Endodermal cell (in vitro differentiated cells): ENCODE measurements around the gene IL12RB2. TPM values are rescaled to one million over a fixed set of nuclear protein-coding genes. Genes with fewer than 3 reads are reported as not detected.

Experiments
- DNase-seq: peaks from one replicate; pipeline ENCODE4 v3.0.0-alpha.2; 2017
- H3K27ac ChIP-seq: 2 replicates; pipeline ENCODE4 v1.5.1; 2013; ENCODE audit warnings: mild to moderate bottlenecking, low read depth, low read length, moderate library complexity
- H3K27me3 ChIP-seq: 2 replicates; pipeline ENCODE4 v1.6.1; 2013; ENCODE audit warnings: mild to moderate bottlenecking, low read length, moderate library complexity; ENCODE audit not compliant: insufficient read depth, control insufficient read depth, poor library complexity, severe bottlenecking
- H3K36me3 ChIP-seq: 2 replicates; pipeline ENCODE4 v1.7.0; 2013; ENCODE audit warnings: mild to moderate bottlenecking, low read length, moderate library complexity; ENCODE audit not compliant: control insufficient read depth, insufficient read depth
- H3K4me1 ChIP-seq: one replicate; pipeline ENCODE4 v1.7.0; 2013; ENCODE audit warnings: low read length; ENCODE audit not compliant: control insufficient read depth, insufficient read depth
- H3K4me3 ChIP-seq: 2 replicates; pipeline ENCODE4 v1.5.1; 2013; ENCODE audit warnings: mild to moderate bottlenecking, low read length, moderate library complexity
- H3K9ac ChIP-seq: 2 replicates; pipeline ENCODE4 v1.6.1; 2013; ENCODE audit warnings: mild to moderate bottlenecking, low read length, moderate library complexity; ENCODE audit not compliant: poor library complexity, severe bottlenecking; ENCODE audit errors: extremely low read depth
- H3K9me3 ChIP-seq: 2 replicates; pipeline ENCODE4 v1.6.1; 2013; ENCODE audit warnings: mild to moderate bottlenecking, low read length, moderate library complexity; ENCODE audit not compliant: control insufficient read depth
- H3K27ac Mint-ChIP-seq: 2 replicates; pipeline ENCODE4 v1.8.0; 2020; ENCODE audit warnings: mixed read lengths
- H3K27me3 Mint-ChIP-seq: 2 replicates; pipeline ENCODE4 v1.8.0; 2021; ENCODE audit warnings: mild to moderate bottlenecking, mixed read lengths; ENCODE audit not compliant: insufficient read depth
- H3K36me3 Mint-ChIP-seq: 2 replicates; pipeline ENCODE4 v1.8.0; 2020; ENCODE audit warnings: low read depth, mixed read lengths
- H3K4me1 Mint-ChIP-seq: 2 replicates; pipeline ENCODE4 v1.8.0; 2020; ENCODE audit warnings: mixed read lengths
- H3K4me3 Mint-ChIP-seq: 2 replicates; pipeline ENCODE4 v1.8.0; 2020; ENCODE audit warnings: mild to moderate bottlenecking, moderate library complexity, mixed read lengths
- H3K9me3 Mint-ChIP-seq: 2 replicates; pipeline ENCODE4 v1.8.0; 2020; ENCODE audit warnings: mild to moderate bottlenecking, mixed read lengths
- CTCF ChIP-seq: fragments of 200-600 bp; sonication (generic); conservative IDR thresholded peaks from 2 replicates; pipeline ENCODE4 v1.5.0; 2021; ENCODE audit warnings: antibody characterized with exemption, mild to moderate bottlenecking
- WGBS, 2 experiments: methylation state at CpG; one replicate each; pipeline versions ENCODE4 v1.1.5 to v1.1.7; 2013; ENCODE audit warnings: missing lambda C conversion rate in 2 of 2, mixed read lengths in 1 of 2; ENCODE audit not compliant: insufficient coverage in 1 of 2, insufficient read length in 1 of 2; 5-methylcytosine and 5-hydroxymethylcytosine counted together
- total RNA-seq, 2 donors: library from RNA; stranded (reverse); fragmentation: NEBNext Ultra II Directional in 1 of 2; extraction: Animal tissue kit (Norgen Biotek cat#: 25700) in 1 of 2; gene quantifications; 2 replicates in 1 of 2; 3 replicates in 1 of 2; pipeline ENCODE4 v1.2.1, GENCODE V29; 2021

Gene IL12RB2
- total RNA-seq, 2 donors from 2014 or later: 0.29 TPM; not detected in 1

- Histone ChIP-seq H3K9ac (no peak overlapping the region), H3K27ac (no peak overlapping the region), H3K4me1 (no peaks in the 10 kb centered on the region), H3K4me3 (no peak overlapping the region), H3K27me3 (peaks cover 16% of the 10 kb centered on the region), H3K36me3 (no peaks in the 10 kb centered on the region), H3K9me3 (peaks cover 5% of the 10 kb centered on the region)
- no peak for TF ChIP-seq CTCF
- peaks cover 46% of the 10 kb centered on the region for H3K27me3 Mint-ChIP-seq
- no peak overlapping the region for H3K27ac Mint-ChIP-seq
- H3K9me3 Mint-ChIP-seq: peaks cover 4% of the 10 kb centered on the region
- H3K4me1 Mint-ChIP-seq: peaks cover 1% of the 10 kb centered on the region
- no peak for DNase-seq
- 86 to 94% methylated on average over 3 to 4 of the region's 4 CpGs for WGBS, 2 experiments
- H3K4me3 Mint-ChIP-seq: no peak overlapping the region
- no peaks in the 10 kb centered on the region for H3K36me3 Mint-ChIP-seq
Observed at GRCh38 chr1:67290236-67290635, 17.4 kb upstream of the IL12RB2 start.

GRCh38 chr1:67294836-67295617, 12.6 kb upstream of the IL12RB2 start:
- 91 to 100% methylated on average over 2 to 9 of the region's 9 CpGs for WGBS, 2 experiments
- DNase-seq: no peak
- Histone ChIP-seq H3K4me3 (no peak overlapping the region), H3K36me3 (no peaks in the 10 kb centered on the region), H3K4me1 (no peaks in the 10 kb centered on the region), H3K9ac (no peak overlapping the region), H3K27me3 (peaks cover 44% of the 10 kb centered on the region), H3K9me3 (no peaks in the 10 kb centered on the region), H3K27ac (no peak overlapping the region)
- Mint-ChIP-seq H3K36me3 (no peaks in the 10 kb centered on the region), H3K27me3 (peaks cover 66% of the 10 kb centered on the region), H3K4me3 (no peak overlapping the region), H3K27ac (no peak overlapping the region), H3K9me3 (no peaks in the 10 kb centered on the region), H3K4me1 (peaks cover 3% of the 10 kb centered on the region)
- TF ChIP-seq CTCF: no peak

- WGBS, 2 experiments: 19% methylated on average over 2 of the region's 2 CpGs; no CpG with 5 or more reads in 1 of the 2 experiments
- DNase-seq: no peak
- no peaks in the 10 kb centered on the region for H3K9me3 Mint-ChIP-seq
Observed at GRCh38 chr1:67298762-67299161, 8.9 kb upstream of the IL12RB2 start.

More at GRCh38 chr1:67298762-67299161, 8.9 kb upstream of the IL12RB2 start:
- Histone ChIP-seq H3K4me1 (no peaks in the 10 kb centered on the region), H3K36me3 (no peaks in the 10 kb centered on the region), H3K9ac (no peak overlapping the region), H3K4me3 (no peak overlapping the region), H3K27me3 (peaks cover 52% of the 10 kb centered on the region), H3K9me3 (no peaks in the 10 kb centered on the region), H3K27ac (no peak overlapping the region)
- Mint-ChIP-seq H3K36me3 (no peaks in the 10 kb centered on the region), H3K4me3 (no peak overlapping the region), H3K27me3 (peaks cover 66% of the 10 kb centered on the region), H3K27ac (no peak overlapping the region), H3K4me1 (peaks cover 3% of the 10 kb centered on the region)
- TF ChIP-seq CTCF: peak; percentile 68
